Effector CD8-positive, alpha-beta T cell (primary cell): ENCODE results near the gene CDA.
"Not testable (repeated sequence)": the region's sequence is repeated elsewhere in the genome, so short reads cannot be mapped to it uniquely, and the experiment has no call there.

Source experiments
- DNase-seq: peaks from one replicate; lab custom pipeline; 2025; lab: John Stamatoyannopoulos, UW

Gene CDA

DNA sequence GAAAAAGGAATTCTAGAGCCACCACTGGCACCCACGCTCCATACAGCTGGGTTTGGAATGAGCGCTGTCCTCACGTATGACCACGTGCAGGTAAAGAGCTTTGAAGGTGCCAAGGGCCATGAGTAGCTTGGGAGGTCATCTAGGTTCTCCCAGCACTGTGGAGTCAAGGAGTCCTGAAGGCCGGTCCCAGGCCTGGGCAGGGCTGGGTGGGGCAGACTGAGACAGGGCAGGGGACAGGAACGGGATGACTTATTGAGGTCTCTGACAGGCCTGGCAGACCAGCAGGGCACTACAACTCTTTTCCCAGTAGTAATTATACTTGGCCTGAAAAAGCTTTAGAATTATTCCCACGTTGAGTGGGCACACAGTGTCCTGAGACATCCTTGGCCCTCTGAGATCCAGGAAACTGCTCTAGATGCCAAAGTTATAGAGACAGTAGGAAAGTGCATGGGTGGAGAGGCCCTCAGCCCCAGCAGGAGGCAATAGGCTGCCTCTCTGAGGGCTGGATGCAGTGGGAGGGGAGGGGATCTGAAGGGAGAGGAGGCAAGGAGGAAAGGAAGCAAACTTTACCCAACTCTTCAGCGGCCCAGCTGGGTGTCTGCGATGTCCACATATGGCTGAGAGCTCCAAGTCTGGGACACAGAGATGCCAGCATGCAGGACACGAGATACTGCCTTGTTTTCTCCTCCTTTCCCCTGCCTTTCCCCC lies 1.8 kb upstream of the CDA start:
- DNase-seq, result no peak

DNA sequence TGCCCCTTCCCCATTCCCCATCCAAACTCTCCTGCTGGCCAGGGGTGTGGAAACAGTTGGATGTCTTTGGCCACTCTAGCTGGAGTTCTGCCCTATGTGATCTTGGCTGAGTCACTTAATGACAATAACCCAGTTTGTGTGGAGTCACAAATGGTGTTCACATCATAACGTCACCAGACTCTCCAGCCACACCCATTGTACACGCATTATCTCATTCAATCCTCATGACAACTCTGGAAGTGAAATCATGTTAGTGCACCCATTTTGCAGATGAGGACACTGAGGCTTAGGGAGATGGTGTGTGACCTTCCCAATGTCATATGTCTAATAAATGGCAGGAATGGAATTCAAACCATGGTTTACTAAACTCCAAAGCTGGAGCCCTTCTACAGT lies 1.2 kb upstream of the CDA start:
- no peak for DNase-seq

DNA sequence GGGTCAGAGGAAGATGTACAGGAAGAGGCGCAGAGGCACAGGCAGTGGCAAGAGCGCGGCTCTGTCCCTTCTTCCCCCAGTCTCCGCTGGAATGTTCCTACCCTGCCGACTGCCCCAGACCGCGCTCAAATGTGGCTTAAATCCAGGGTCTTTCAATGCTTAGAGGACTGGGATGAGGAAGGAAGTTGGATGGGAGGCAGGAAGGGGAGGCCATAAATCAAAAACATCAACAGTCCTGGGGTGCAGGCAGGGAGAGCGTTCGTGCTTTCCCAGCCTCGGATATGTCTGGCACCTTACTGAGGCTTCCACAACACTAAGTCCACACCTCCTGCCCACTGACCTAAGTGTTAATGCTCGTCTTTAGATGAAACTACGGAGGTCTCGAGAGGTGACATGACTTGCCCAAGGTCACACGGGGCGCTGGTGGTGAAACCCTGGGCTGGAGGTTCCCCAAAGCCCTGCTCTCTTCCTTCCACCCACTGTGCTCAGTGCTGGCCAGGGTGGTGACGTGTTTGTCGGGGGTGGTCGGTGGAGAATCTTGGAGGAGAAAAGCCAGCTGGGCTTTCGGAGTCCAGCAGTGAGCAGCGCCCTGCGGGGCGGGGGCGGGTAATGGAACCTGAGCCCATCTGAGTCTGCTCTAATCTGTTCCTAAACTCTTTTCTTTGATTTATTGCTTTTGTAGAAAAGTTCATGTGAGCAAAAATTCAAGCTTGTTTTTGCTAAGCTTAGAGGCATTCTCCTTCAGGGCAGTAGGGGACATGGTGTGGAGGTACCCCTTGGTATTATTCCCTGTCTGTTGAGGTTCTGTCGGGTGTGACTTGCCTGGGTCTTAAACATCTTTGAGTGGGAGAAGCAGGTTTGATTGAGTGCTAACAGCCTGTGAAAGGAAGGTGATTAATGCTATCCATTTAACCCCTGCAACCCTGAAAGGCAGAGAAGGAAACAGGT lies 708 bp downstream of the CDA start:
- no peak for DNase-seq

DNA sequence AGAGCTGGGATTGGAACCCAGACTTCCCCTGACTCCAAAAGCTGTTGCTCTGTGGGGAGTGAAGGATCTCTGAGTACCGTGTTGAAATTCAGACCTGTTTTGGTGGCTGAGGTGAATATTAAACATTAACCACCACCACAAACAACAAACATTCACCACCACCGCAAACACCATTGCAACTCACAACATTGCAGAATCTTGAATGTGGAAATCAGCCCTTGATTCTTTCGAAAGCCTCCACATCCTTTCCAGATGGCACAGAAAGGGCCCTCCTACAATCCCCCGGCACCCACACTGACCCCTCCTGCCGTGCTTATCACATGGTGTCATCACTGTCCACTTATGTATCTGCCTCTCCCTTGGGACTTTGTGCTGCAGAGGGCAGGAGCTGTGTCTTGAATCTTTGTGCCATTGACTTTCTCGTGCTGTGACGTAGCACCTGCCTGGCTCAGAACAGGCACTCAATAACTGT lies 1.4 kb downstream of the CDA start:
- DNase-seq, result no peak

DNA sequence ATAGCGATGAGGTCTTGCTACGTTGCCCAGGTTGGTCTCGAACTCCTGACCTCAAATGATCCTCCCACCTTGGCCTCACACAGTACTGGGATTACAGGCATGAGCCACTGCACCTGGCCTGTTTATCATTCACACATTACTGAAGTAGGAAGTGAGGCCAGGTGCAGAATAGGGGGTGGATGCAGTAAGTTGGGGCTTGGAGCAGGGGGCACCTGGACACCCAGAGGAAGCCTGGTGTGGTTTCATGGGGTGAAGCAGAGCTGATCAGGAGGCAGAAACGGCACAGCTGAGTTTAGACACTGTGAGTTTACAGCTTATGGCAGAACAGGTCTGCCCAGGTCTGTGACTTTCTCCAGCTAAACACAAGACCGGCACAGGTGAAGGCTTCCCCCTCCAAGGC lies 4.9 kb downstream of the CDA start:
- no peak for DNase-seq

DNA sequence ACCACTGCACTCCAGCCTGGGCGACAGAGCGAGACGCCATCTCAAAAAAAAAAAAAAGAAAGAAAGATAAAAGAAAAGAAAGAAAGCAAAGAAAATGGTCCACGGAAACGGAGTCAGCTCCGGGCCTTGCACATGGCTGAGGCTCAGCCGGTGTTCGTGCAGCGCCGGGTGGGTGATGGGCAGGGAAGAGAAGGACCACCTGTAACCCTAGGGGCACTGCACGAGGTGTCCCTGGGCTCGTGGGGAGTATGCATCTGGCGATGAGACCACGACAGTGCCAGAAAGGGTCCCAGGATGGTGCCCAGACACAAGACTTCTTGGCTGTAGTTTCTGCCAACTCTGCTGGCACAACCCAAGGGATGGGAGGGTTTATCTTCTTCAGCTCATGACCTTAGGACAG lies 5.8 kb downstream of the CDA start:
- DNase-seq, result no peak

DNA sequence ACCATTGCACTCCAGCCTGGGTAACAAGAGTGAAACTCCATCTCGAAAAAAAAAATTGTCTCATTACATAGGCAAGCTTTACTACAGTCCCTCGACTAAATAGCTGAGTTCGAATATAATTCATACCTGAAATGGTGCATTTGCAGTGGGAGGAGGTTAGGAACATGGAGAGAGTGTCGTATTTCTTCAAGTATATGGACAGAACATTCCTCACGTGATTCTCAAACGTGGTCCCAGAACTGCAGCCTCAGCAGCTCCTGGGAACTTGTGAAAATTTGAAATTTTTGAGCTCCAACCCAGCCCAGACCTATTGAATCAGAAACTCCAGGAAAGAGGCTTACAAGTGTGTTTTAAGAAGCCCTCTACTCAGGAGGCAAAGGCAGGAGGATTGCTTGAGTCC lies 7.2 kb downstream of the CDA start:
- DNase-seq, result no peak

DNA sequence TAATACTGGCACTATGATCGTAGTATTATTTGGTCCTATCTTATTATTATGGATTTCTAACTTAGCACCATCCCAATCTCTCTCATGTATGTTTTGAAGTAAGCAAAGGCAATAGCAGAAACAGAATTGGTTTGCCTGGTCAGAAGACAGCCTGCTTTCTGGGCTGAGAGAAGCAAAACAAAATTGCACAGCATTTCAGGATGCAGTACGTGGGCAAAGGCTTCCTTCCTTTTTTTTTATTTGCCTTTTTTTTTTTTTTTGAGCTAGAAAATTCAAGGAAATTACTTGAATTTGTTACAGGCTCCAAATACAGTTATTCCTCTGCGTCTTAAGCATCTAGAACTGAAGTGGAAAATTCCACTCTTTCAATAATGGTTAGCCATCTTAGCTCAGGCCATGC lies 8.8 kb downstream of the CDA start:
- DNase-seq, result no peak

DNA sequence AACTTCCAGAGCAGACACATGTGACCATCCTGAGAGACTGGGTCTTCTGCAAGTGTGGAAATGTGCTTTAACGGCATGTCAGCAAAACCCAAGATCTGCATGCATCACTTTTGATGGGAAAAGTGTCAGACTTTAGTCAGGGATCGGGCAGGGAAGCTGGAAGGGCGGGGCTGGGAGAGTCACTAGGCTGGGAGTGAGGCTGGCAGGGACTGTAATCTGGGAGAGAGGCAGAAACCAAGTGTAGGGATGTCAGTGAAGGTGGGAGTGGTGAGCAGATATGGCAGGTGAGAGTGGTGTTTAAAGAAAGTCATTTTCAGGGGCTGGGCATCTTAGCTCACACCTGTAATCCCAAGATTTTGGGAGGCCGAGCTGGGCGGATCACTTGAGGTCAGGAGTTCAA lies 11.3 kb downstream of the CDA start:
- no peak for DNase-seq

DNA sequence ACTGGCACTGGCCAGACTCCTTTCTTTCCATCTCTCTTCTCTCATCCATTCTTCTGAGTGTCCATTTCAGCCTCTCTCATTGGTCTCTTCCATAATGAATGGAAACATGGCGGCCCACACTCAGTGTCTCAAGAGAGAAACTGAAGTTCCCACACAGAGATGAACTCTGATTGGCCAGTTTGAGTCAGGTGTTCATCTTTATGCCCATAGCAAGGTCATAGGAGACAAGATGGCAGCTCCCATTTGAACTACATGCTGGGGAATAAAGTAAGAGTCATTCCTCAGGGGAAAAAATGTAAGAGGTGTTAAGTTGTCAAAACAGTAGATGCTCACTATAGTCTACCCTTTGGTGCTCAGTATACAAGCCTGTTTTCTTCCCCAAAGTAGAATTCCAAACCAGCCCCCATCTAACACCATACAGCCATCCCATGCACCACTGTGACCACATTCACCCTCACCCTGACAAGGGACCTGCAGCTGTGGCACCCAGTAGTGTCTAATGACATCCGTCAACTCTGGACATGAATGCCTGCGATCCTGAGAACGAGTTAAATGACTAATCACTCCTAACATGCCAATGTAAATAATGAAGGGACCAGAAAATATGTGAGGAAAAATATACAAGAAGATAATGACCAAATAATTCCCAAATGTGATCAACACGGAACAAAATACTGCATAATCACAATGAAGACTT lies 12.4 kb downstream of the CDA start:
- no peak for DNase-seq

DNA sequence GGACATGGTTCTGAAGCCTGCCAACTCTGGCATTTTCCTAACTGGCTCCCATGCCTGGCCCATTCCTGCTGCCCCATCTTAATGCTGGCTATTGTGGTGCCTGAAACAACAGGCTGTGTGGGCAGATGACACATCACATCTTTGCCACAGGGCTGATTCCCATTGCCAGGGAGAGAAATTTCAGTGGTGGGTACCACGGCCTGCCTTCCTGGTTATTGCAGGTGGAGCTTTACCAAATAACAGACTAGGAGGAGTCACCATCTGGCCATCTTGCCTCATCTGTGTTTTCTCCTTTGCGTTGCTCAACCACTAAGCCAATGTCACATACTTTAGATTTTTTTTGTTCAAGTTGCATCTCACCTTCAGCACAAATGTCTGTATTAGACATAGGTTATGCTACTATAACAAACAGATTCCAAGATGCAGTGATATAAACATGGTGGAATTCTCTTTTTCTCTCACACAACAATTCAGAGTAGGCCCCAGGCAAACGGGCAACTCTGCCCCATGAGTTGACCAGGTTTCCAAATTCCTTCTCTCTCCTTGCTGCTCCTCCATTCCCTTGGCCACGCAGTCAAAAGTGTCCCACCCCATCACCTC lies 14.1 kb downstream of the CDA start:
- no peak for DNase-seq

DNA sequence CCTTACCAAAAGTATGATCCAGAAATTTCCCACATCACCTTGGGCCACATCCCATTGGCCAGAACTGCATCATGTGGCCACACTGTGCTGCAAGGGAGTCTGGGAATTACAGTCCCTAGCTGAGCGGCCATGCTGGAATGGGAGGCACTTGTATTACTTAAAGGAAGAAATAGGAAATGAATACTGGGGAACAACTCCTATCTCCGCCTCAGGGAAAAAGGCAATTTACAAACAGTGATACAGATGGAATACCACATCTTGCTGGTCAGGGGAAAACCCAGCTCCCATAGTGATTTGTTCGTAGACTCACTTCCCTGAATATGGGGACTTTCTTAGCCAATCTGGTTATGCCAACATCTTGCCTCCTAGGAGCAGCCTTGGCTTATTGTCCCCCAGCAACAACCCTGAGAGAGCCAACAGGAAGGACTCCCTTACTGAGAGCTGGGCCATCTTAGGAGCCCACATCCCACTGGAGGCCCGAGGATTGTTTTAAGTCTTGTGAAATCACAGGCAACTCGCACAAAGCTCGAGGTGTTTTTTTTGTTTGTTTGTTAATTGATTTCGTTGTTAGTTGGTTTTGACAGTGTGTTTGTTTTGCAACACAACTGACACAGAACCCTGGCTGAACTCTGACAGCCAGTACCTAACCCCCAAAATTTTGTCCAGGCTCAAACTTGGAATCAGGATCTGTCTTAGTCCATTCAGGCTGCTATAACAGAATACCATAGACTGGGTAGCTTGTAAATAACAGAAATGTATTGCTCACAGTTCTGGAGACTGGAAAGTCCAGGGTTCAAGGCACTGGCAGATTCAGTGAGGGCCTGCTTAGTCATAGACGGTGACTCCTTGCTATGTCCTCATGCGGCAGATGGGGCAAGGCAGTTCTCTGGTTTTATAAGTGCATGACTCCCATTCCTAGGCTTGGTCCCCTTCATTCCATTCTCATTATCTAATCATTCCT lies 14.9 kb downstream of the CDA start:
- no peak for DNase-seq

DNA sequence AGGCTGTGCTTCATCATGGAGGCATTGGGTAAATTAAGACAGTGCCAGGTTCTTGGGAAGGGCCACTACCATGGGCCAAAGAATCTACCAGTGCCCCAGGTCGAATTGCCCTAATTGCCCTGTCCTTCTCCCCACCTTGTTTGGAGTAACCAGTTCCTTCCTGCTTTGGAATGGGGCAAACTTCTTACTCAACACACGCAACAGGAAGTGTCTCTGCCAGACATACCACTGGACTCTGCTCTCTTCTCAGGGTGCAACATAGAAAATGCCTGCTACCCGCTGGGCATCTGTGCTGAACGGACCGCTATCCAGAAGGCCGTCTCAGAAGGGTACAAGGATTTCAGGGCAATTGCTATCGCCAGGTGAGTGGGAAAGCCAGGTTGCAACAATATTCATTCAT lies 15.8 kb downstream of the CDA start:
- DNase-seq, result no peak

DNA sequence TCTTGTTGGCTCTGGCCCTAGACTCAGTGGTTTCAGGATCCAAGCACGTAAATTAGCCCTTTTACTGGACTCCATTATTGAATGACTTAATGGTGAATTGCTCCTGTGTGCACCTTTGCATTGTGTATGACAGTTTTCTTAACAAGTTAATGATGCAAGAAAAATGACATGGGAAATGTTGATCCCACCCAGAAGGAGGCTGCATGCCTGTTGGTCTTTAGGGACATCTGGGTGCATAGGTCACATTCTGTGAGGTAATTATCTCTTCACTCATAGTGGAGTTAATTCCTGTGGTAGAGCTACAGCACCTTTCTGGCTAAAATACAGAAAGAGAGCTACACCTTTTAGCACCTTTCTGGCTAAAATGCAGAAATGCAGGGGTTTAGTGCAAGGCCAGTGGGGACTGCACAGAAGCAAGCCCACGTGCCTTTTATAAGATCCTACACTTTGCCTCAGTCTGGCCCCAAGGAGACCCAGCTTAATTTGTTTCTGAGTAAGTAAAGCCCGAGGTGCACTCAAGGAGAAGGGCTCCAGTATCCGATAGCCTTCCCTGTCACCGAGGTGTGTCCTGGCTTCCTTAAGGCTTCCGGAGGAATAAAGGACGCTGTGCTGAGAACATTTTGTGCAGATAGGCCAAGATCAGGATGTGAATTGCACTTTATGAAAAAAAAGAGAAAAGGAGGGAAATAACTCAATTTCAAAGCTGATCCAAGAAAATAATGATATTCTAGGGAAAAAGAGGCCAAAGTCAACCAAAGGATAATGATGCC lies 18.1 kb downstream of the CDA start:
- not testable (repeated sequence) for DNase-seq

DNA sequence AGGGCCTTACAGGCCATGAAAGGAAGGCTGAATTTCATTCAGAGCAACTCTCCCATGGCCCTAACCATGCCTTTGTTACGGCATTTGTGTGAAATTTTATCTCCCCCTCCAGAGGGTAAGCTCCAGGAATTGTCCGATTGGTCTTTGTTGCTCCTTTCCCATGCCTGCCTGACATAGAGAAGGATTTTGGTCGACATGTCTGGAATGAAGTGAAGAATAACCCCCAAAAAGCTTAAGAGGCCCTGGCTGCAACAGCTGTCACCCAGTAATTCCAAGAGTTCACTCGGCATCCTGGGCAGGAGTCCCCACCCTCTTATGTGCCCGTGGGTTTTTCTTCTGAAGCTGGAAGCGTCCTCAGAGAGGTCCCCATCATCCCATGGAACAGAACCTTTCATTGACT lies 20.6 kb downstream of the CDA start:
- no peak for DNase-seq

DNA sequence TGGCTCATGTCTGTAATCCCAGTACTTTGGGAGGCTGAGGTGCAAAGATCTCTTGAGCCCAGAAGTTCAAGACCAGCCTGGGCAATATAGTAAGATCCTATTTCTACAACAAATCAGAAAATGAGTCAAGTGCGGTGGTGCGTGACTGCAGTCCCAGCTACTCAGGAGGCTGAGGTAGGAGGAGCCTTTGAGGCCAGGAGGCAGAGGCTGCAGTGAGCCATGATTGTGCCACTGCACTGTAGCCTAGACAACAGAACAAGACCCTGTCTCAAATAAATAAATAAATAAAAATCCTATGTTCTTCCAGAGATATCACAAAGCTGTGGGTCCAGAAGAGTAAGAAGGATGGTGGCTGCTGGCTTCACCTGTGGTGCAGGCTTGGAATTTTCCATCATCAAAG lies 22.1 kb downstream of the CDA start:
- no peak for DNase-seq

DNA sequence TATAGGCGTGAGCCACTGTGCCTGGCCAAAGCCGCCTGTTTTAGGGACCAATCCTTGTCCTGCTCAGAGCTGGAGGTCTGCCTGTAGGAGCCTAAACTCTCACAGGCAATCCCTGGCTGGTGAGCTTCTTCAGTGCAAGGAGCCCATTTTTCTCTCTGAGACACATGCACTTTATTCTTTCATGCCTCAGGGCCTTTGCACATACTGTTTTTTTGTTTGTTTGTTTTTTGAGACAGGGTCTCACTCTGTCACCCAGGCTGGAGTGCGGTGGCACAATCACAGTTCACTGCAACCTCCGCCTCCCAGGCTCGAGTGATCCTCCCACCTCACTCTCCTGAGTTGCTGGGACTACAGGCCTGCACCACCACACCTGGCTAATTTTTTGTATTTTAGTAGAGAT lies 22.8 kb downstream of the CDA start:
- no peak for DNase-seq

DNA sequence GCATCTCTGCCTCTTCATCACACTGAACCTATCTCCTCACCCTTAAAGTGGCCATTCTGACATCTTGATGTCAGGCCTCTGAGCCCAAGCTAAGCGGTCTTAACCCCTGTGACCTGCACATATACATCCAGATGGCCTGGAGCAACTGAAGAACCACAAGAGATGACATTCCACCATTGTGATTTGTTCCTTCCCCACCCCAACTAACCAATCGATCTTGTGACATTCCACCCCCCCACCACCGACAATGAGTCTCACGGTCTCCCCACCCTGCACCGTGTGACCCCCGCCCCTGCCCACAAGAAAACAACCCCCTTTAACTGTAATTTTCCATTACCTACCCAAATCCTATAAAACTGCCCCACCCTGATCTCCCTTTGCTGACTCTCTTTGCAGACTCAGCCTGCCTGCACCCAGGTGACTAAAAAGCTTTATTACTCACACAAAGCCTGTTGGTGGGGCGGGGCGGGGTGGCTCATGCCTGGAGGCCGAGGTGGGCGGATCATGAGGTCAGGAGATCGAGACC lies 23.4 kb downstream of the CDA start:
- no peak for DNase-seq

DNA sequence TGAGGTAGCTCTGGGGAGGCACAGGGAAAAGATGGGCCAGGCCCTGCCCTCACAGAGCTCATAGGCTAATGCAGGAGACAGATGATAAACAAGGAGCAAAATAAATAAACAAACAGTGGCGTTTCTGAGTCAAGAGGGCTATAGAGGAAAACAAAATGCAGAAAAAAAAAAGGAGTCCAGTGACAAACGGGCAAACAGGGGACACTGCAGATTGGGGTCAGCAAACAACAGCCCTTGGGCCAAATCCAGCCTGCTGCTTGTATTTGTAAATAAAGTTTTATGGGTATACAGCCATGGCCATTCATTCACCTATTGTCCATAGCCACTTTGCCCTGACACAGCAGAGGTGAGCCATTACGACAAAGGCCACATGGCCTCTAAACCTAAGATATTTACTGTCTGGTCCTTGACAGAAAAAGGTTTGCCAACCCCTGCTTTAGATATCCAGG lies 25.3 kb downstream of the CDA start:
- DNase-seq, result no peak
